Thyroid gland (tissue), 4 donors: ENCODE measurements around the gene ZFYVE27. TPM values are rescaled to one million over a fixed set of nuclear protein-coding genes. Genes with fewer than 3 reads are reported as not detected.
A peak's percentile ranks its signal among the peaks of the same experiment; 100 is the strongest.

Experiments used
- DNase-seq, 2 donors: peaks; one replicate each; pipeline ENCODE4 v3.0.0-alpha.2; 2019
- H3K27ac ChIP-seq, 3 donors: fragments of 200-600 bp; sonication (generic); 1 replicate in 2 of 3; 2 replicates in 1 of 3; pipeline ENCODE4 v1.5.1; 2016 to 2019; ENCODE audit warnings: mild to moderate bottlenecking in 1 of 3, moderate library complexity in 1 of 3
- H3K27me3 ChIP-seq: fragments of 200-600 bp; sonication (generic); one replicate; pipeline ENCODE4 v1.5.1; 2019
- H3K36me3 ChIP-seq, 2 donors: fragments of 200-600 bp; sonication (generic); one replicate each; pipeline ENCODE4 v1.5.1; 2016 to 2019
- H3K4me1 ChIP-seq, 2 donors: fragments of 200-600 bp; sonication (generic); one replicate each; pipeline ENCODE4 v1.5.1; 2017 to 2019
- H3K4me3 ChIP-seq, 3 donors: fragments of 200-600 bp; sonication (generic); replicated peaks in 1 of 3; 1 replicate in 2 of 3; 2 replicates in 1 of 3; pipeline ENCODE4 v1.5.1; 2016; ENCODE audit warnings: mild to moderate bottlenecking in 1 of 3
- H3K9me3 ChIP-seq: fragments of 200-600 bp; sonication (generic); one replicate; pipeline ENCODE4 v1.5.1; 2017
- POLR2A ChIP-seq, 2 donors: fragments of 450-650 bp; IDR thresholded peaks; one replicate each; pipeline ENCODE4 v1.6.1; 2017; ENCODE audit warnings: antibody characterized with exemption in 2 of 2, mild to moderate bottlenecking in 2 of 2, moderate library complexity in 1 of 2
- WGBS, 2 donors: methylation state at CpG; one replicate each; pipeline ENCODE4 v1.1.5; 2017; 5-methylcytosine and 5-hydroxymethylcytosine counted together
- intact Hi-C: fragments of 100-400 bp; cut with DNase I; formaldehyde crosslinking; loops from one replicate; pipeline ENCODE4 v1.15.1; 2023
- total RNA-seq, 4 donors: library from RNA; depleted of rRNA; stranded (reverse); fragments of >200 nt; gene quantifications; one replicate each; pipeline ENCODE4 v1.2.3, GENCODE V29; 2016
- TF ChIP-seq, protein P1 (sequence below), 6 experiments: fragments of 200-600 bp in 3 of 6; fragments of 450-650 bp in 3 of 6; sonication (generic) in 3 of 6; IDR thresholded peaks; one replicate each; pipeline ENCODE4 v1.5.1; 2016 to 2019; ENCODE audit warnings: antibody characterized with exemption in 6 of 6, mild to moderate bottlenecking in 2 of 6, inconsistent platforms in 1 of 6, moderate library complexity in 1 of 6

ZFYVE27 gene
- total RNA-seq, 4 donors from 2014 or later: 18.4 to 43.5 (median 24.8) TPM

DNA sequence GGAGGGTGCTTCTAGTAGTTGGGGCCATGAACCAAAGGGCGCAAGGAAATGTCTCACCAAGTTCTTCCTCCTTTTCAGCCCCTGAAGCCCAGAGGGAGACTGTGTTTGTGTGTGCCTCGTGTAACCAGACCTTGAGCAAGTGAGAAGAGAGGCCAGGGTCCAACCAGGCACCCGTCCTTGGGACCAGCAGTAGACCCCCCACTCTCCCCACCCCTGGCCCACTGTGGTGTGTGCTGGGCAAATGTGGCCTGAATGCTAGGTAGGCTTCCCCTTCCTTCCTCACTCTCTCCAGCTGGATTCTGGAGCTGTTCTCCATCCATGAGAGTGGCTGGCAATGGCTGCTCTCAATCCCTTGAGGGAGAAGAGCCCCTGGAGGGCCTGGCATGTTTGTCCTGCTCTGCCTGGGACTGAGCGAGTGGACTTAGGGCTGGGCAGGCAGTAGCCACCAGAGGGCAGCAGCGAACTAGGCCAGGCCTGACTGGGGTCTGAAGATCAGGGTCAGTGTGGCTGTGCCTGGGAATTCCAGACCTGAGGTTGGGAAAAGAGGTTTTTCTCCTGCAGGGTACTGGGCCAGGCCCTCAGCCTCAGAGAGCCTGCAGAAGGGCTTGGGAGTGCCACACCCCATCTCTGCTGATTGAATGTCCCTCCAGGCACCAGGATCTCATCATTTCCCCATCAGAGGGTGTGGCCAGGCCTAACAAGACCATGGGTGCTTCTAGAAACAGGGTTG is 22.4 kb downstream of the ZFYVE27 start:
- Histone ChIP-seq H3K27ac (no peak overlapping the region), H3K4me3 (no peak overlapping the region), H3K36me3 (peaks cover 47 to 49% of the 10 kb centered on the region in 2 donors), H3K27me3 (no peaks in the 10 kb centered on the region), H3K4me1 (no peaks in the 10 kb centered on the region), H3K9me3 (no peaks in the 10 kb centered on the region)
- intact Hi-C loops: no loop called here
- WGBS, 2 donors: 39 to 62% methylated on average over 4 to 5 of the region's 5 CpGs
- peak; percentile 66 to 68 for DNase-seq
- no peak for TF ChIP-seq POLR2A (IDR thresholded peaks at IDR 0.05)
- TF ChIP-seq, protein P1, sequence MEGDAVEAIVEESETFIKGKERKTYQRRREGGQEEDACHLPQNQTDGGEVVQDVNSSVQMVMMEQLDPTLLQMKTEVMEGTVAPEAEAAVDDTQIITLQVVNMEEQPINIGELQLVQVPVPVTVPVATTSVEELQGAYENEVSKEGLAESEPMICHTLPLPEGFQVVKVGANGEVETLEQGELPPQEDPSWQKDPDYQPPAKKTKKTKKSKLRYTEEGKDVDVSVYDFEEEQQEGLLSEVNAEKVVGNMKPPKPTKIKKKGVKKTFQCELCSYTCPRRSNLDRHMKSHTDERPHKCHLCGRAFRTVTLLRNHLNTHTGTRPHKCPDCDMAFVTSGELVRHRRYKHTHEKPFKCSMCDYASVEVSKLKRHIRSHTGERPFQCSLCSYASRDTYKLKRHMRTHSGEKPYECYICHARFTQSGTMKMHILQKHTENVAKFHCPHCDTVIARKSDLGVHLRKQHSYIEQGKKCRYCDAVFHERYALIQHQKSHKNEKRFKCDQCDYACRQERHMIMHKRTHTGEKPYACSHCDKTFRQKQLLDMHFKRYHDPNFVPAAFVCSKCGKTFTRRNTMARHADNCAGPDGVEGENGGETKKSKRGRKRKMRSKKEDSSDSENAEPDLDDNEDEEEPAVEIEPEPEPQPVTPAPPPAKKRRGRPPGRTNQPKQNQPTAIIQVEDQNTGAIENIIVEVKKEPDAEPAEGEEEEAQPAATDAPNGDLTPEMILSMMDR (IDR thresholded peaks at IDR 0.05): peak; percentile 48 to 82 (median 66)

DNA sequence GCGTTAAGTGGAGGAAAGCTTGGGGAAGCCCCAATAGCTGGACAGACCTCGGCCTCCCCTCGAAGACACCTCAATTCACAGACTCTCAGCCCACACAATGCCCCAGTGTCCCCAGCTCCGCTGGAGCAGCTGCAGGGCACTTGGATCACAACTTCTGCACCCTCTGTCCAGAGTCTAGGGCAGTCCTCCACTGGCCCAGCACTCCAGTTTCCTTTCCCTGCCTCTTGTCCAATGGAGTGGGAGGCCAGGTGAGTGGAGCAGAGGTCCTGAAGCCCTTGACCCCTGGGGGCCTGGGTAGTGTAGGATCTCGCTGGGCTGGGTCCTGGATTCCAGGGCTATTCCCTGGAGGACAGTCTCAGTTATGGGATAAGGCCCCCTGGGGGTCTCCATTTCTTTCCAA is 23.0 kb downstream of the ZFYVE27 start:
- Histone ChIP-seq H3K9me3 (no peaks in the 10 kb centered on the region), H3K27me3 (no peaks in the 10 kb centered on the region), H3K4me3 (no peak overlapping the region), H3K4me1 (no peaks in the 10 kb centered on the region), H3K36me3 (peaks cover 41 to 42% of the 10 kb centered on the region in 2 donors), H3K27ac (no peak overlapping the region)
- no peak for TF ChIP-seq POLR2A (IDR thresholded peaks at IDR 0.05)
- TF ChIP-seq, protein P1 (IDR thresholded peaks at IDR 0.05): no peak
- 74 to 100% methylated on average over 3 to 5 of the region's 5 CpGs for WGBS, 2 donors
- intact Hi-C loops: no loop called here
- DNase-seq: no peak

DNA sequence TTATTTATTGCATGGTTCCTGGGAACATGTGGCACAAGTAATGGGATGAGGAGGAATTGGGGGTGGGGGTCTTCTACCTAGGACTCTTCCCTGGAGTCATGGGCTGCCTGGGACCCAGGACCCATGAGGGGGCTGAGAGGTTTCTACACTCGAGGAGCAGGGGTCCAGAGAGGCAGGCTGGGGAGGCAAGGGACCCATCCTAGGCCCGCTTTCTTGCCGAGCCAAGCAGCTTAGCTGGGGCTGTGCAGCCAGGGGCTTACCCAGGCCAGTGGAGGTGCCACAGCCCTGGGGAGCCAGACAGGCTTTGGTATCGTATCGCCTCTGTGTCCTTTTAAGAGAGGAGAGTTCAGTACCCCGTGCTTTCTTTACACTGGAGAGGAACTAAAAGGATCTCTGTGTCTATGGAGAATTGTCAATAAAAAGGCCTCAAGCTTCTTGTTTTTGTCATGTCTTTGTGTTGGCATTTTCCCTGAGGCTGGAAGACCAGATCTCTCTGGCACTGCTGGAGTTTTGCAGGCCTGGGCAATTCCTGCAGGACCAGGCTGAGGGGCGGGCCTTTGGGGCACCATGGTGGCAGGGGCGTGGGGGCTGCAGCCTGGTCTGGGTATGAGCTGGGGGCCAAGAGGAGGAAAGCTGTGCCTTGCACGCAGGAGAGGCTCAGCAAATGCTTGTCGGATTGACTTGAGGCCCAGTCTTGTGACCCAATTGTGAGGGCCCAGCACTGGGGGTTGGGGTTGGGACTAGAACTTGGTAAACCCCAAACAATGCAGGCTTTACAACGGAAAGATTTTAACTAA is 23.7 kb downstream of the ZFYVE27 start:
- no peaks in the 10 kb centered on the region for H3K4me1 ChIP-seq
- intact Hi-C loops: no loop called here
- TF ChIP-seq, protein P1 (IDR thresholded peaks at IDR 0.05): no peak
- TF ChIP-seq POLR2A (IDR thresholded peaks at IDR 0.05): no peak
- peaks cover 34 to 35% of the 10 kb centered on the region in 2 donors for H3K36me3 ChIP-seq
- no peaks in the 10 kb centered on the region for H3K27me3 ChIP-seq
- DNase-seq: no peak
- H3K4me3 ChIP-seq: no peak overlapping the region
- H3K27ac ChIP-seq: no peak overlapping the region
- H3K9me3 ChIP-seq: no peaks in the 10 kb centered on the region
- 89 to 91% methylated on average over 10 of the region's 11 CpGs for WGBS, 2 donors

DNA sequence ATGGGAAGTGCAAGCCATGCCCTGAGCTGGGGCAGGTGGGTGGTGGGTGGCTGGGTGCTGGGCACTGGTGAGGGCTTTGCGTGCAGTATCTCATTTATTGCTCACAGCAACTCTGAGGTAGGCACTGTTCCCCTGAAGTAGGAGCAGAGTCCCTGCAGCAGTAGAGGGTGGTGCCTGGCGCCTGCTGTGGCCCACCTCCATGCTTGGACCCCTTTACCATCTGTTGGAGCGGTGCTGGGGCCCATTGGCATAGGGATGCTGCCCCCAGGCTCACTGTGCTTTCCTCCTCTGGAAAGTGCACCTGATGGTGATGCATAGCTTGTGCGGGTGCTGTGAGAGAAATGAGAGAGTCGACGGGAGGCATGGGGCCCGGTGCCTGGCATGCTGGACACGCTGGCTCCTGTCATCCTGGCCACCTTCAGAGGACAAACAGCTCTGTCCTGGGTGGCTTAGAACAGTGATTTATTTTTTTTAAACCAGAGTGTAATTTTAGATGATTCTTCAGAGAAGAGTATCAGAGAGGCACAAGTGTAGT is 24.5 kb downstream of the ZFYVE27 start:
- TF ChIP-seq POLR2A (IDR thresholded peaks at IDR 0.05): no peak
- TF ChIP-seq, protein P1 (IDR thresholded peaks at IDR 0.05): no peak
- Histone ChIP-seq H3K4me1 (no peaks in the 10 kb centered on the region), H3K27ac (no peak overlapping the region), H3K9me3 (no peaks in the 10 kb centered on the region), H3K36me3 (peaks cover 27 to 29% of the 10 kb centered on the region in 2 donors), H3K27me3 (no peaks in the 10 kb centered on the region), H3K4me3 (no peak overlapping the region)
- 96 to 98% methylated on average over 7 to 8 of the region's 8 CpGs for WGBS, 2 donors
- intact Hi-C loops: no loop called here
- DNase-seq: no peak
